ENCODE measurements around the gene ATP1A1. TPM values are rescaled to one million over a fixed set of nuclear protein-coding genes. Genes with fewer than 3 reads are reported as not detected.

The ATP1A1 gene
- total RNA-seq, 1 experiment from 2014 or later = 239 TPM

DNA sequence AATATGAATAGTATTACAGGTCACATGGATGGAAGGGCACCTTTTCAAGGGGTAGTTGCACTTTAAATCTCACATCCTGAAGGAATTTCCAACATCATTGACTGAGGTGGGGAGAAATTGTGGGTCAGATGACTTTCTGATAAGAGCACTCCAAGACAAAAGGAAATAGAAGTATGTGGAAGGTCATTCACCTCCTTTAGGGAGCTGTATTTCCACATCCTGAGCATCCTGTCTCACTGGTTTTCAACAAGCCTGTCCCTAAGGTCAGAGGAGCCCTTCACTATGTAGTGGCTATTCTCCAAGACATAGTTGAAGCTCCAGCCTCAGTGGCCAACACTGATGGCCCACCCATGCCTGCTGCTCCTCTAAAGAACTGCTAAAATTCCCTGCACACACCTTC is 76.5 kb downstream of the ATP1A1 start:
- Histone ChIP-seq H3K9ac (ENCODE audit: extremely low read depth, insufficient read length, low read length) (no peak overlapping the region), H2AK5ac (ENCODE audit: insufficient read length, low read length) (no peak overlapping the region), H3K27ac (ENCODE audit: insufficient read length, low read depth, low read length) (no peak overlapping the region), H2BK5ac (ENCODE audit: insufficient read length, low read length) (no peak overlapping the region), H4K5ac (ENCODE audit: insufficient read length, low read depth, low read length) (no peak overlapping the region), H3K27me3 (ENCODE audit: insufficient read depth, low read length) (no peaks in the 10 kb centered on the region), H3K4me1 (ENCODE audit: insufficient read depth, low read length) (no peaks in the 10 kb centered on the region), H3K79me2 (ENCODE audit: insufficient read depth, low read length) (no peaks in the 10 kb centered on the region), H3K14ac (ENCODE audit: insufficient read depth, low read length) (no peak overlapping the region), H2BK15ac (ENCODE audit: low read depth, low read length) (no peak overlapping the region), H3K4me2 (ENCODE audit: insufficient read depth, insufficient read length, low read length) (no peak overlapping the region), H3K18ac (ENCODE audit: insufficient read length, low read depth, low read length) (no peak overlapping the region), H3K56ac (ENCODE audit: insufficient read length, low read depth, low read length) (no peak overlapping the region), H2BK20ac (ENCODE audit: low read depth, low read length, poor library complexity, severe bottlenecking) (no peak overlapping the region), H3K9me3 (ENCODE audit: control insufficient read depth, low read depth, low read length) (no peaks in the 10 kb centered on the region), H3K23ac (ENCODE audit: insufficient read length, low read depth, low read length) (no peak overlapping the region), H4K91ac (ENCODE audit: insufficient read length, low read depth, low read length) (no peak overlapping the region), H3K79me1 (ENCODE audit: insufficient read depth, low read depth, low read length, poor library complexity, severe bottlenecking) (no peaks in the 10 kb centered on the region), H3K23me2 (ENCODE audit: insufficient read length, low read depth, low read length, poor library complexity, severe bottlenecking) (no peaks in the 10 kb centered on the region), H3K4ac (ENCODE audit: low read depth, low read length) (no peak overlapping the region), H2BK12ac (ENCODE audit: insufficient read length, low read depth, low read length) (no peak overlapping the region), H4K20me1 (ENCODE audit: control insufficient read depth, insufficient read depth, insufficient read length) (no peaks in the 10 kb centered on the region), H2AFZ (ENCODE audit: low read length) (no peak overlapping the region), H4K8ac (replicated peaks; ENCODE audit: insufficient read length, low read depth, low read length) (no peak overlapping the region), H3T11ph (ENCODE audit: low read length) (no peak overlapping the region), H2BK120ac (ENCODE audit: low read depth, low read length, poor library complexity, severe bottlenecking) (no peak overlapping the region)
- Mint-ChIP-seq H3K4me1 (peaks cover 10 to 11% of the 10 kb centered on the region in 2 experiments), H3K36me3 (ENCODE audit: insufficient read depth in 1 of 3, low read depth in 3 of 3) (no peaks in the 10 kb centered on the region), H3K27ac (no peak overlapping the region), H3K4me3 (no peak overlapping the region), H3K27me3 (ENCODE audit: low read depth) (no peaks in the 10 kb centered on the region), H3K9me3 (no peaks in the 10 kb centered on the region)
- DNase-seq = no peak
- TF ChIP-seq CTCF (conservative IDR thresholded peaks at IDR 0.05) = no peak

Measured in H9 (cell line).